ENCODE measurements around the gene RAC3.

DNA sequence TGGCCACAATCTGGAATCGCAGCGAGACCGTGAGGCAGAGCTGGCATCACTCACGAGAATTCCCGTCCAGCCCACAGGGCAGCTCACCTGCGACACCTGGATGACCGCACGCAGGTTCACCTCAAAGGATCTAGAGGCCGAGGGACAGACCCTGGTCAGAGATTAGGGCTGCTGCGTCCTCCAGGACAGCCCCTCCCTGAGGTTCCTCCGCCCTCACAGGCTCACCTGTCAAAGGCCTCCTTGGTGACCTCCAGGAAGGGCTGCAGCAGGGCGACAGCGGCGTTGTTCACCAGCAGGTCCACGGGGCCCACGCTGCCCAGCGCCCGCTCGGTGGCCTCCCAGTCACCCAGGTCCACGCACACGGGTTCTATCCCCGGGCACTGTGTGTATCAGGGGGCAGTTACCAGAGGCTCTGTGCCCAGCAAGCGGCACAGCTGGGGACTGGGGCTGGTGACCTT lies 5.2 kb downstream of the RAC3 start:
- TF ChIP-seq, protein P1, sequence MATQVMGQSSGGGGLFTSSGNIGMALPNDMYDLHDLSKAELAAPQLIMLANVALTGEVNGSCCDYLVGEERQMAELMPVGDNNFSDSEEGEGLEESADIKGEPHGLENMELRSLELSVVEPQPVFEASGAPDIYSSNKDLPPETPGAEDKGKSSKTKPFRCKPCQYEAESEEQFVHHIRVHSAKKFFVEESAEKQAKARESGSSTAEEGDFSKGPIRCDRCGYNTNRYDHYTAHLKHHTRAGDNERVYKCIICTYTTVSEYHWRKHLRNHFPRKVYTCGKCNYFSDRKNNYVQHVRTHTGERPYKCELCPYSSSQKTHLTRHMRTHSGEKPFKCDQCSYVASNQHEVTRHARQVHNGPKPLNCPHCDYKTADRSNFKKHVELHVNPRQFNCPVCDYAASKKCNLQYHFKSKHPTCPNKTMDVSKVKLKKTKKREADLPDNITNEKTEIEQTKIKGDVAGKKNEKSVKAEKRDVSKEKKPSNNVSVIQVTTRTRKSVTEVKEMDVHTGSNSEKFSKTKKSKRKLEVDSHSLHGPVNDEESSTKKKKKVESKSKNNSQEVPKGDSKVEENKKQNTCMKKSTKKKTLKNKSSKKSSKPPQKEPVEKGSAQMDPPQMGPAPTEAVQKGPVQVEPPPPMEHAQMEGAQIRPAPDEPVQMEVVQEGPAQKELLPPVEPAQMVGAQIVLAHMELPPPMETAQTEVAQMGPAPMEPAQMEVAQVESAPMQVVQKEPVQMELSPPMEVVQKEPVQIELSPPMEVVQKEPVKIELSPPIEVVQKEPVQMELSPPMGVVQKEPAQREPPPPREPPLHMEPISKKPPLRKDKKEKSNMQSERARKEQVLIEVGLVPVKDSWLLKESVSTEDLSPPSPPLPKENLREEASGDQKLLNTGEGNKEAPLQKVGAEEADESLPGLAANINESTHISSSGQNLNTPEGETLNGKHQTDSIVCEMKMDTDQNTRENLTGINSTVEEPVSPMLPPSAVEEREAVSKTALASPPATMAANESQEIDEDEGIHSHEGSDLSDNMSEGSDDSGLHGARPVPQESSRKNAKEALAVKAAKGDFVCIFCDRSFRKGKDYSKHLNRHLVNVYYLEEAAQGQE (IDR thresholded peaks at IDR 0.05; ENCODE audit: low read depth): no peak
- TF ChIP-seq CEBPB (IDR thresholded peaks at IDR 0.05) (no peak), RAD21 (IDR thresholded peaks at IDR 0.05; ENCODE audit: low read depth) (no peak), YY1 (IDR thresholded peaks at IDR 0.05; ENCODE audit: low read depth) (no peak), TCF12 (IDR thresholded peaks at IDR 0.05; ENCODE audit: low read depth) (no peak), EGR1 (IDR thresholded peaks at IDR 0.05) (no peak), TAF1 (IDR thresholded peaks at IDR 0.05; ENCODE audit: low read depth) (no peak), NFIC (IDR thresholded peaks at IDR 0.05) (no peak), EP300 (IDR thresholded peaks at IDR 0.05; ENCODE audit: borderline replicate concordance) (no peak)
- TF ChIP-seq, protein P2, sequence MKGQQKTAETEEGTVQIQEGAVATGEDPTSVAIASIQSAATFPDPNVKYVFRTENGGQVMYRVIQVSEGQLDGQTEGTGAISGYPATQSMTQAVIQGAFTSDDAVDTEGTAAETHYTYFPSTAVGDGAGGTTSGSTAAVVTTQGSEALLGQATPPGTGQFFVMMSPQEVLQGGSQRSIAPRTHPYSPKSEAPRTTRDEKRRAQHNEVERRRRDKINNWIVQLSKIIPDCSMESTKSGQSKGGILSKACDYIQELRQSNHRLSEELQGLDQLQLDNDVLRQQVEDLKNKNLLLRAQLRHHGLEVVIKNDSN (IDR thresholded peaks at IDR 0.05): no peak
